Keratinocyte (primary cell): Measurements from ENCODE around the gene LSM12.

ENCODE experiments used
- EZH2 ChIP-seq: IDR thresholded peaks from one replicate; pipeline ENCODE4 v1.6.1; 2012; ENCODE audit warnings: inconsistent platforms, mild to moderate bottlenecking, low read length, moderate library complexity
- TF ChIP-seq, protein P1 (sequence below), 3 experiments: IDR thresholded peaks in 1 of 3; conservative IDR thresholded peaks in 1 of 3; optimal IDR thresholded peaks in 1 of 3; 2 replicates in 2 of 3; 3 replicates in 1 of 3; pipeline versions ENCODE3 to v1.5.1; 2011; ENCODE audit warnings: low read length in 3 of 3, mild to moderate bottlenecking in 3 of 3, moderate library complexity in 2 of 3, control low read depth in 1 of 3, inconsistent platforms in 1 of 3; ENCODE audit not compliant: insufficient read depth in 2 of 3; ENCODE audit errors: extremely low read depth in 1 of 3

- TF ChIP-seq, protein P1, sequence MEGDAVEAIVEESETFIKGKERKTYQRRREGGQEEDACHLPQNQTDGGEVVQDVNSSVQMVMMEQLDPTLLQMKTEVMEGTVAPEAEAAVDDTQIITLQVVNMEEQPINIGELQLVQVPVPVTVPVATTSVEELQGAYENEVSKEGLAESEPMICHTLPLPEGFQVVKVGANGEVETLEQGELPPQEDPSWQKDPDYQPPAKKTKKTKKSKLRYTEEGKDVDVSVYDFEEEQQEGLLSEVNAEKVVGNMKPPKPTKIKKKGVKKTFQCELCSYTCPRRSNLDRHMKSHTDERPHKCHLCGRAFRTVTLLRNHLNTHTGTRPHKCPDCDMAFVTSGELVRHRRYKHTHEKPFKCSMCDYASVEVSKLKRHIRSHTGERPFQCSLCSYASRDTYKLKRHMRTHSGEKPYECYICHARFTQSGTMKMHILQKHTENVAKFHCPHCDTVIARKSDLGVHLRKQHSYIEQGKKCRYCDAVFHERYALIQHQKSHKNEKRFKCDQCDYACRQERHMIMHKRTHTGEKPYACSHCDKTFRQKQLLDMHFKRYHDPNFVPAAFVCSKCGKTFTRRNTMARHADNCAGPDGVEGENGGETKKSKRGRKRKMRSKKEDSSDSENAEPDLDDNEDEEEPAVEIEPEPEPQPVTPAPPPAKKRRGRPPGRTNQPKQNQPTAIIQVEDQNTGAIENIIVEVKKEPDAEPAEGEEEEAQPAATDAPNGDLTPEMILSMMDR (optimal IDR thresholded peaks at IDR 0.05 in 1 of 3, IDR thresholded peaks at IDR 0.05 in 1 of 3, conservative IDR thresholded peaks at IDR 0.05 in 1 of 3; ENCODE audit: extremely low read depth in 1 of 3, insufficient read depth in 2 of 3, low read length in 3 of 3), result no peak
- no peak for TF ChIP-seq EZH2
These were observed 5.3 kb upstream of the LSM12 start for GRCh38 chr17:44071772-44072171.
